Transverse colon (tissue), 4 donors: ENCODE measurements around the gene HOXA4.

Source experiments
- POLR2A ChIP-seq: fragments of 450-650 bp; IDR thresholded peaks from one replicate; pipeline ENCODE4 v1.6.1; 2016; ENCODE audit warnings: antibody characterized with exemption, mild to moderate bottlenecking, moderate library complexity
- POLR2AphosphoS5 ChIP-seq, 3 donors: sonication (generic); formaldehyde crosslinking; IDR thresholded peaks; one replicate each; pipeline ENCODE4 v1.6.1; 2016; ENCODE audit warnings: antibody characterized with exemption in 3 of 3
- TF ChIP-seq, protein P1 (sequence below), 5 experiments: fragments of 200-600 bp in 3 of 5; fragments of 450-650 bp in 2 of 5; sonication (generic) in 3 of 5; IDR thresholded peaks; 1 replicate in 2 of 5; 2 replicates in 3 of 5; pipeline ENCODE4 v1.5.1; 2016 to 2017; ENCODE audit warnings: antibody characterized with exemption in 5 of 5, inconsistent platforms in 3 of 5, mild to moderate bottlenecking in 2 of 5, moderate library complexity in 1 of 5

DNA sequence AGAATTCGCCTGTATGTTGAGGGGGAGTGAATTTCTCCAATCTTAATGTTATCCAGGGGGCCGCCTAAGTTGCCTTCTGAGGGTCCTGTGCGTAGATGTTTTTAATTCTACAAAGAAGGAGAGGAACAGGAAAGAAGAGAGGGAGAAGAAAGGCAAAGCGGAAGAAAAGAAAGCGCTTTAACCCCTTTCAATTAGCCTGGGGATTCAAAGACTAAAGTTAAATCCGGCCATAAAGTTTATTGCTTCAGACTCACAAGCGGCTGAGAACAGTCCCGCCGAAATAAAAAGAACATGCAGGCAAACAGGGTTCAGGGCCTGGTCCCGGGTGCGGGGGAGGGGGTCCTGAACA lies 8.4 kb upstream of the HOXA4 start:
- TF ChIP-seq, protein P1, sequence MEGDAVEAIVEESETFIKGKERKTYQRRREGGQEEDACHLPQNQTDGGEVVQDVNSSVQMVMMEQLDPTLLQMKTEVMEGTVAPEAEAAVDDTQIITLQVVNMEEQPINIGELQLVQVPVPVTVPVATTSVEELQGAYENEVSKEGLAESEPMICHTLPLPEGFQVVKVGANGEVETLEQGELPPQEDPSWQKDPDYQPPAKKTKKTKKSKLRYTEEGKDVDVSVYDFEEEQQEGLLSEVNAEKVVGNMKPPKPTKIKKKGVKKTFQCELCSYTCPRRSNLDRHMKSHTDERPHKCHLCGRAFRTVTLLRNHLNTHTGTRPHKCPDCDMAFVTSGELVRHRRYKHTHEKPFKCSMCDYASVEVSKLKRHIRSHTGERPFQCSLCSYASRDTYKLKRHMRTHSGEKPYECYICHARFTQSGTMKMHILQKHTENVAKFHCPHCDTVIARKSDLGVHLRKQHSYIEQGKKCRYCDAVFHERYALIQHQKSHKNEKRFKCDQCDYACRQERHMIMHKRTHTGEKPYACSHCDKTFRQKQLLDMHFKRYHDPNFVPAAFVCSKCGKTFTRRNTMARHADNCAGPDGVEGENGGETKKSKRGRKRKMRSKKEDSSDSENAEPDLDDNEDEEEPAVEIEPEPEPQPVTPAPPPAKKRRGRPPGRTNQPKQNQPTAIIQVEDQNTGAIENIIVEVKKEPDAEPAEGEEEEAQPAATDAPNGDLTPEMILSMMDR (IDR thresholded peaks at IDR 0.05) = no peak
- TF ChIP-seq POLR2A (no peak), POLR2AphosphoS5 (IDR thresholded peaks at IDR 0.05) (no peak)
